NB4 (cell line): Measurements from ENCODE around the gene CDH4.

ENCODE experiments used
- DNase-seq: peaks from one replicate; pipeline ENCODE4 v3.0.0; 2010; ENCODE audit warnings: low read depth
- H3K4me3 ChIP-seq: one replicate; pipeline ENCODE4 v1.5.1; 2011; ENCODE audit warnings: mild to moderate bottlenecking, low read depth, low read length, moderate library complexity
- MYC ChIP-seq: IDR thresholded peaks from 2 replicates; pipeline ENCODE4 v1.6.1; 2011; ENCODE audit warnings: low read depth, low read length
- POLR2A ChIP-seq: IDR thresholded peaks from 2 replicates; pipeline ENCODE4 v1.6.1; 2011; ENCODE audit warnings: mild to moderate bottlenecking; ENCODE audit not compliant: insufficient read length; ENCODE audit errors: extremely low read depth
- TF ChIP-seq, protein P1 (sequence below): IDR thresholded peaks from one replicate; pipeline ENCODE4 v1.5.1; 2012; ENCODE audit warnings: low read depth, low read length
- TF ChIP-seq, protein P2 (sequence below): IDR thresholded peaks from 2 replicates; pipeline ENCODE4 v1.6.1; 2011; ENCODE audit warnings: low read depth, low read length

Gene CDH4

GRCh38 chr20:61307686-61308476 lies 55.8 kb downstream of the CDH4 start:
- DNase-seq, result no peak
- H3K4me3 ChIP-seq, result no peak overlapping the region
- TF ChIP-seq, protein P1, sequence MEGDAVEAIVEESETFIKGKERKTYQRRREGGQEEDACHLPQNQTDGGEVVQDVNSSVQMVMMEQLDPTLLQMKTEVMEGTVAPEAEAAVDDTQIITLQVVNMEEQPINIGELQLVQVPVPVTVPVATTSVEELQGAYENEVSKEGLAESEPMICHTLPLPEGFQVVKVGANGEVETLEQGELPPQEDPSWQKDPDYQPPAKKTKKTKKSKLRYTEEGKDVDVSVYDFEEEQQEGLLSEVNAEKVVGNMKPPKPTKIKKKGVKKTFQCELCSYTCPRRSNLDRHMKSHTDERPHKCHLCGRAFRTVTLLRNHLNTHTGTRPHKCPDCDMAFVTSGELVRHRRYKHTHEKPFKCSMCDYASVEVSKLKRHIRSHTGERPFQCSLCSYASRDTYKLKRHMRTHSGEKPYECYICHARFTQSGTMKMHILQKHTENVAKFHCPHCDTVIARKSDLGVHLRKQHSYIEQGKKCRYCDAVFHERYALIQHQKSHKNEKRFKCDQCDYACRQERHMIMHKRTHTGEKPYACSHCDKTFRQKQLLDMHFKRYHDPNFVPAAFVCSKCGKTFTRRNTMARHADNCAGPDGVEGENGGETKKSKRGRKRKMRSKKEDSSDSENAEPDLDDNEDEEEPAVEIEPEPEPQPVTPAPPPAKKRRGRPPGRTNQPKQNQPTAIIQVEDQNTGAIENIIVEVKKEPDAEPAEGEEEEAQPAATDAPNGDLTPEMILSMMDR, result no peak
- TF ChIP-seq POLR2A (no peak), MYC (no peak)
- TF ChIP-seq, protein P2, sequence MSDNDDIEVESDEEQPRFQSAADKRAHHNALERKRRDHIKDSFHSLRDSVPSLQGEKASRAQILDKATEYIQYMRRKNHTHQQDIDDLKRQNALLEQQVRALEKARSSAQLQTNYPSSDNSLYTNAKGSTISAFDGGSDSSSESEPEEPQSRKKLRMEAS, result no peak

DNA sequence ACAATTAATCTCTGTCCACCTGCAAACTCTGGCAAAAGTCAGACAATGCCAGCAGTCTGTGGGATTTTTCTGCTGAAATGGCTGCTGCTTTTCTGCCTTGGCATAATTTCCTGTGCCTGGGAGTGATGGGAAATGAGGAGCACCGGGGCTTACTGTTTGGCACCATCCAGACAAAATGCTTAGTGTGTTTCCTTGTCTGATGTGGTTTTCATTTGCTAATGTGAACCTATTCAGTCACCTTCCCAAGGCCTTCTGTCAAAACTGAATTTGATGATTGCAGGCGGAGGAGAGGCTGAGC lies 56.4 kb downstream of the CDH4 start:
- no peak overlapping the region for H3K4me3 ChIP-seq
- TF ChIP-seq POLR2A (no peak), MYC (no peak)
- TF ChIP-seq, protein P1, result no peak
- TF ChIP-seq, protein P2, result no peak
- DNase-seq, result no peak

DNA sequence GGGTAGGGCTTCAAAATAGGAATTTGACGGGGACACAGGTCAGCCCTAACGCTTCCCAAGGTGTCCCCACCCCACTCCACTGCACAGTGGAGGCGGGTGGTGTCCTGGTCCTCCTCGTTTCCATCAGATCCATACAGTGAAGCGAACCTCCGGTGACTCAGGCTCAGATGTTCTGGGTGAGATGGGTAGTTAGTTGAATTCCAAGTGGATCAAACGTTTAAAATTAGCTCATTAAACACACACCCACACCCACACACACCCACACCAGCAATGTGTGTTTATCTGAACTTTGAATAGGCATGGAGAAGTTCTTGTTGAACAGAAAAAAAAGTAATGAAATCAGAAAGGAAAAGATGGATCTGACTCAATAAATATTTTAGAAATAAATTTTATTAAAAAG lies 58.9 kb downstream of the CDH4 start:
- TF ChIP-seq MYC (no peak), POLR2A (no peak)
- TF ChIP-seq, protein P1, result no peak
- TF ChIP-seq, protein P2, result no peak

DNA sequence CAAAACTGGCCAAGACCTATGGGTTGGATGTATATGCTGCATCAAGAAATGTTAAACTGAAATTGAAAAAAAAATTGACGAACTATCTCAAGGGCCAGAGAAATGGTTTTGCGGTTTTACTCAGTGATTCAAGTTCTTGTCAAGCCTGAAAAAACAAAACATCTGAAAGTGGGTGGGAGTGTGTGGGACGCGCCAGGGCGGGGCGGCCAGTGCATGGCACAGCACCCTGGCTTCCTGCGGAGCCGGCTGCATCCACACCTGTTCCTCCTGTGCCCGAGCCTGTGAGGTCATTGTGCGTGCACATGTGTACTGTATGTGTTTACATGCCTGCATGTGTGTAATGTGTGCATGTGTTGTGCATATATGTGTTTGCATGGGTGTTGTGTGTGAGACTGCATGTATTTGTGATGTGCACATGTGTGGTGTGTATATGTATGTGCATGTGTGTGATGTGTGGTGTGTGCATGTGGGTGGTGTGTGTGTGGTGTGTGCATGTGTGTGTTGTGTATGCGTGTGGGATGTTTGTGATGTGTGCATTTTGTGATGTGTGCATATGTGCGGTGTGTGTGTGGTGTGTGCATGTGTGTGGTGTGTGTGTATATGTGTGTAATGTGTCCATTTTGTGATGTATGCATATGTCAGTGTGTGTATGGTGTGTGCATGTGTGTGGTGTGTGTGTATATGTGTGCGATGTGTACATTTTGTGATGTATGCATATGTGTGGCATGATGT lies 59.8 kb downstream of the CDH4 start:
- no peak for DNase-seq
- TF ChIP-seq, protein P2, result no peak
- TF ChIP-seq, protein P1, result no peak
- TF ChIP-seq MYC (no peak), POLR2A (no peak)
- H3K4me3 ChIP-seq, result no peak overlapping the region

More for the DNA sequence above, 58.9 kb downstream of the CDH4 start:
- H3K4me3 ChIP-seq, result no peak overlapping the region
- no peak for DNase-seq

GRCh38 chr20:61312925-61313324 lies 60.9 kb downstream of the CDH4 start:
- no peak overlapping the region for H3K4me3 ChIP-seq
- no peak for TF ChIP-seq POLR2A
- no peak for TF ChIP-seq MYC
- TF ChIP-seq, protein P2, result no peak
- TF ChIP-seq, protein P1, result no peak
- DNase-seq, result no peak

DNA sequence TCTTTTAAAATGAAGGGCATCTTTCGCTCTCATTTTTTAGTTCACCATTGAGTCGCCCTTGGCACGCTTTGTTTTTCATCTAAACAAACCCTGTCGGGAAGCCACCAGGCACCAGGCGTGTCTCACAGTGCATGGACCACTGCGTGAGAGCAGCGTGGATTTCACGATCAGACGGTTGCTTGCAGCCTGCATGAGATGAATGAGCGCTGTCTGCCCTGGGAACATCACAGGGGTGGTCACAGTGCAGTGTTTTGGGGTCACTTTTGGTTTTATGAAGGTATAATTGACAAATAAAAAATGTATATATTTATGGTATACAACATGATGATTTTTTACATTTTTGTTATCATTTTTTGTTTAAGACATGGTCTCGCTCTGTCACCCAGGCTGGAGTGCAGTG lies 61.3 kb downstream of the CDH4 start:
- DNase-seq, result no peak
- TF ChIP-seq, protein P1, result no peak
- TF ChIP-seq MYC, result no peak
- no peak for TF ChIP-seq POLR2A
- TF ChIP-seq, protein P2, result no peak
- H3K4me3 ChIP-seq, result no peak overlapping the region
